Fibroblast of lung (primary cell): ENCODE measurements around the gene PUS7L. TPM values are rescaled to one million over a fixed set of nuclear protein-coding genes. Genes with fewer than 3 reads are reported as not detected.
"Not testable (repeated sequence)": the region's sequence is repeated elsewhere in the genome, so short reads cannot be mapped to it uniquely, and the experiment has no call there.

ENCODE experiments used
- DNase-seq, 2 donors: peaks; one replicate each; pipeline versions ENCODE4 v3.0.0 to v3.0.0-alpha.2; 2010; ENCODE audit warnings: low read depth in 2 of 2
- H2AFZ ChIP-seq: 2 replicates; pipeline ENCODE4 v1.5.1; 2012; ENCODE audit warnings: low read length, control low read depth, inconsistent platforms
- H3K27ac ChIP-seq: 2 replicates; pipeline ENCODE4 v1.5.1; 2011; ENCODE audit warnings: low read length, control low read depth; ENCODE audit not compliant: insufficient read depth
- H3K27me3 ChIP-seq: 2 replicates; pipeline ENCODE4 v1.5.1; 2011; ENCODE audit warnings: mild to moderate bottlenecking, low read length; ENCODE audit not compliant: control insufficient read depth, insufficient read depth
- H3K36me3 ChIP-seq: 2 replicates; pipeline ENCODE4 v1.5.1; 2011; ENCODE audit warnings: low read length; ENCODE audit not compliant: control insufficient read depth, insufficient read depth
- H3K4me1 ChIP-seq: 2 replicates; pipeline ENCODE4 v1.5.1; 2011; ENCODE audit warnings: low read length; ENCODE audit not compliant: control insufficient read depth, insufficient read depth; ENCODE audit errors: extremely low read depth
- H3K4me2 ChIP-seq: 2 replicates; pipeline ENCODE4 v1.5.1; 2011; ENCODE audit warnings: low read length, control low read depth; ENCODE audit not compliant: insufficient read depth; ENCODE audit errors: extremely low read depth
- H3K4me3 ChIP-seq, 4 experiments: fragments of 200-600 bp in 1 of 4; sonication (generic) in 1 of 4; replicated peaks in 1 of 4; 2 replicates each; pipeline ENCODE4 v1.5.1; 2011 to 2016; ENCODE audit warnings: low read length in 4 of 4, low read depth in 3 of 4, mild to moderate bottlenecking in 3 of 4, control low read depth in 2 of 4, inconsistent platforms in 1 of 4, mixed read lengths in 1 of 4; ENCODE audit not compliant: insufficient read depth in 1 of 4; ENCODE audit errors: control extremely low read depth in 1 of 4
- H3K79me2 ChIP-seq: 2 replicates; pipeline ENCODE4 v1.5.1; 2012; ENCODE audit warnings: mild to moderate bottlenecking, low read length, inconsistent platforms; ENCODE audit not compliant: control insufficient read depth, insufficient read depth
- H3K9ac ChIP-seq: 2 replicates; pipeline ENCODE4 v1.5.1; 2011; ENCODE audit warnings: mild to moderate bottlenecking, low read length, control low read depth; ENCODE audit not compliant: insufficient read depth
- H3K9me3 ChIP-seq: 2 replicates; pipeline ENCODE4 v1.5.1; 2012; ENCODE audit warnings: low read depth, low read length; ENCODE audit not compliant: control insufficient read depth, insufficient read depth
- H4K20me1 ChIP-seq: 2 replicates; pipeline ENCODE4 v1.5.1; 2011; ENCODE audit warnings: low read length; ENCODE audit not compliant: control insufficient read depth, insufficient read depth; ENCODE audit errors: extremely low read depth
- CTCF ChIP-seq, 2 donors: IDR thresholded peaks in 1 of 2; conservative IDR thresholded peaks in 1 of 2; 1 replicate in 1 of 2; 2 replicates in 1 of 2; pipeline ENCODE4 v1.5.1; 2011 to 2012; ENCODE audit warnings: low read length in 2 of 2, control low read depth in 1 of 2, inconsistent platforms in 1 of 2, low read depth in 1 of 2, mild to moderate bottlenecking in 1 of 2
- EZH2 ChIP-seq: IDR thresholded peaks from 2 replicates; pipeline ENCODE4 v1.5.1; 2012; ENCODE audit warnings: low read length, control low read depth, mild to moderate bottlenecking; ENCODE audit errors: missing control alignments
- polyA plus RNA-seq, 2 donors: library from polyadenylated mRNA; depleted of rRNA in 1 of 2; stranded (reverse) in 1 of 2; unstranded in 1 of 2; fragments of >200 nt; gene quantifications; 2 replicates each; pipeline ENCODE4 v1.2.1, GENCODE V29; 2011 to 2012; ENCODE audit warnings: missing spikeins in 1 of 2
- total RNA-seq: library from RNA; depleted of rRNA; stranded (reverse); fragments of >200 nt; gene quantifications from 2 replicates; pipeline ENCODE4 v1.2.1, GENCODE V29; 2014

PUS7L gene
- total and polyA plus RNA-seq, 2 donors (not counting 1 experiment from before 2014, with no cell fraction given) = 10.9 to 17.0 TPM

- DNase-seq = no peak
- Histone ChIP-seq H3K27me3 (no peaks in the 10 kb centered on the region), H3K4me1 (no peaks in the 10 kb centered on the region), H3K36me3 (no peaks in the 10 kb centered on the region), H3K9ac (no peak overlapping the region), H3K4me3 (no peak overlapping the region), H4K20me1 (no peaks in the 10 kb centered on the region), H3K4me2 (no peak overlapping the region), H3K27ac (no peak overlapping the region), H3K9me3 (no peaks in the 10 kb centered on the region), H2AFZ (no peak overlapping the region), H3K79me2 (no peaks in the 10 kb centered on the region)
- TF ChIP-seq CTCF (conservative IDR thresholded peaks at IDR 0.05 in 1 of 2, IDR thresholded peaks at IDR 0.05 in 1 of 2; ENCODE audit: low read depth in 1 of 2, low read length in 2 of 2) = no peak
- TF ChIP-seq EZH2 = no peak
These were observed 62.4 kb downstream of the PUS7L start for GRCh38 chr12:43696154-43696553.

- no peaks in the 10 kb centered on the region for H3K9me3 ChIP-seq
- H3K4me2 ChIP-seq = no peak overlapping the region
- H3K27ac ChIP-seq = no peak overlapping the region
- no peaks in the 10 kb centered on the region for H3K4me1 ChIP-seq
- H3K79me2 ChIP-seq = no peaks in the 10 kb centered on the region
- no peak overlapping the region for H3K4me3 ChIP-seq
- TF ChIP-seq CTCF (conservative IDR thresholded peaks at IDR 0.05 in 1 of 2, IDR thresholded peaks at IDR 0.05 in 1 of 2; ENCODE audit: low read depth in 1 of 2, low read length in 2 of 2) = no peak
- no peak for TF ChIP-seq EZH2
- no peaks in the 10 kb centered on the region for H3K27me3 ChIP-seq
- H4K20me1 ChIP-seq = no peaks in the 10 kb centered on the region
- H2AFZ ChIP-seq = no peak overlapping the region
- H3K9ac ChIP-seq = no peak overlapping the region
- no peak for DNase-seq
- H3K36me3 ChIP-seq = no peaks in the 10 kb centered on the region
These were observed 63.7 kb downstream of the PUS7L start for GRCh38 chr12:43694879-43695278.

- H3K9me3 ChIP-seq = no peaks in the 10 kb centered on the region
- H3K79me2 ChIP-seq = no peaks in the 10 kb centered on the region
- no peaks in the 10 kb centered on the region for H3K27me3 ChIP-seq
- no peak overlapping the region for H2AFZ ChIP-seq
- H3K4me2 ChIP-seq = no peak overlapping the region
- no peak overlapping the region for H3K9ac ChIP-seq
- no peaks in the 10 kb centered on the region for H3K4me1 ChIP-seq
- no peaks in the 10 kb centered on the region for H4K20me1 ChIP-seq
- no peak overlapping the region for H3K4me3 ChIP-seq
- H3K27ac ChIP-seq = no peak overlapping the region
- H3K36me3 ChIP-seq = no peaks in the 10 kb centered on the region
- TF ChIP-seq CTCF (conservative IDR thresholded peaks at IDR 0.05 in 1 of 2, IDR thresholded peaks at IDR 0.05 in 1 of 2; ENCODE audit: low read depth in 1 of 2, low read length in 2 of 2) = no peak
- DNase-seq = peak; percentile 27 to 56
These were observed 66.5 kb downstream of the PUS7L start for GRCh38 chr12:43692064-43692463.

- H3K79me2 ChIP-seq, H3K9me3 ChIP-seq, DNase-seq, H3K27ac ChIP-seq, H3K36me3 ChIP-seq, H3K27me3 ChIP-seq, H2AFZ ChIP-seq, H4K20me1 ChIP-seq, H3K9ac ChIP-seq, H3K4me1 ChIP-seq, H3K4me3 ChIP-seq, H3K4me2 ChIP-seq: not testable (repeated sequence)
These were observed 73.1 kb downstream of the PUS7L start for GRCh38 chr12:43685491-43685890.
